ENCODE measurements around the gene SLC22A14.

Gene SLC22A14

DNA sequence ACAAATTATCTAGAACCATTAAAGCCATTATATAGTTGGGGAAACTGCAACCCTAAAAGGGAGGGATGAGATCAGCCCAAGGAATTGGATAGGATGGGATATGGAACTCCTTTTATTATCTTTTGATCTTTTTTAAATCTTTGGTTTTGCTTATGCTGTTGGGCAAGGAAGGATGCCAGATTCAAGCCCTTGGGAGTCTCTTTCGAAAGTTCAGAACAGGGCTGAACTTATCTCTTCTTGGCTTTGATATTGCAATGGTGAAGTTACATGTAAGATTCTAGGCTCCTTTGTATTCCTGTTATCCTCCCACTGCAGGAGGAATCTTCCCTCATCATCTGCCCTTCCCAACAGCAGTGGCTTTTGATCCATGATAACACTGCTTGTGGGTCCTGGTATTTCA lies 26.5 kb upstream of the SLC22A14 start:
- Histone ChIP-seq H2BK120ac (ENCODE audit: low read depth, low read length) (no peak overlapping the region), H3K27me3 (ENCODE audit: insufficient read depth, low read length, poor library complexity) (no peaks in the 10 kb centered on the region), H3K4me2 (ENCODE audit: low read length) (no peak overlapping the region), H3K4ac (ENCODE audit: low read depth, low read length) (no peak overlapping the region), H4K5ac (ENCODE audit: low read length) (no peak overlapping the region), H3K79me2 (ENCODE audit: control insufficient read depth, insufficient read depth, low read length) (no peaks in the 10 kb centered on the region), H2BK5ac (ENCODE audit: low read length) (no peak overlapping the region), H2BK15ac (replicated peaks; ENCODE audit: low read depth) (no peak overlapping the region), H3K36me3 (ENCODE audit: control insufficient read depth, insufficient read depth, low read length) (peaks cover 2% of the 10 kb centered on the region), H3K18ac (ENCODE audit: low read length) (no peak overlapping the region), H3K4me3 (ENCODE audit: low read length) (no peak overlapping the region), H2AK5ac (ENCODE audit: low read length) (no peak overlapping the region), H4K8ac (ENCODE audit: low read depth, low read length) (no peak overlapping the region), H3K79me1 (ENCODE audit: low read length) (no peaks in the 10 kb centered on the region), H3K56ac (ENCODE audit: low read length) (no peak overlapping the region), H3K4me1 (ENCODE audit: control insufficient read depth, low read depth, low read length) (no peaks in the 10 kb centered on the region), H3K27ac (ENCODE audit: low read depth, low read length) (no peak overlapping the region), H3K23ac (ENCODE audit: low read length) (no peak overlapping the region), H3K9ac (ENCODE audit: low read length) (no peak overlapping the region)
- DNase-seq: no peak
- no CpG with 5 or more reads among the region's 1 CpG for WGBS (ENCODE audit: extremely low coverage, insufficient coverage, low lambda C conversion rate)

- no peak overlapping the region for H3K27ac ChIP-seq (ENCODE audit: low read depth, low read length)
- no peak overlapping the region for H3K4me2 ChIP-seq (ENCODE audit: low read length)
- no peak overlapping the region for H2BK5ac ChIP-seq (ENCODE audit: low read length)
- H2BK120ac ChIP-seq (ENCODE audit: low read depth, low read length): no peak overlapping the region
- no peak overlapping the region for H4K5ac ChIP-seq (ENCODE audit: low read length)
- H3K4me1 ChIP-seq (ENCODE audit: control insufficient read depth, low read depth, low read length): no peaks in the 10 kb centered on the region
- no peak overlapping the region for H3K23ac ChIP-seq (ENCODE audit: low read length)
- H3K36me3 ChIP-seq (ENCODE audit: control insufficient read depth, insufficient read depth, low read length): peaks cover 2% of the 10 kb centered on the region
- H3K56ac ChIP-seq (ENCODE audit: low read length): no peak overlapping the region
- no peaks in the 10 kb centered on the region for H3K27me3 ChIP-seq (ENCODE audit: insufficient read depth, low read length, poor library complexity)
- no peak overlapping the region for H4K8ac ChIP-seq (ENCODE audit: low read depth, low read length)
- no peaks in the 10 kb centered on the region for H3K79me1 ChIP-seq (ENCODE audit: low read length)
- no peak overlapping the region for H3K18ac ChIP-seq (ENCODE audit: low read length)
- H2AK5ac ChIP-seq (ENCODE audit: low read length): no peak overlapping the region
- no peak overlapping the region for H3K4ac ChIP-seq (ENCODE audit: low read depth, low read length)
- no peak for DNase-seq
- no peak overlapping the region for H2BK15ac ChIP-seq (replicated peaks; ENCODE audit: low read depth)
- H3K4me3 ChIP-seq (ENCODE audit: low read length): no peak overlapping the region
- H3K9ac ChIP-seq (ENCODE audit: low read length): no peak overlapping the region
- H3K79me2 ChIP-seq (ENCODE audit: control insufficient read depth, insufficient read depth, low read length): no peaks in the 10 kb centered on the region
- no CpG with 5 or more reads among the region's 1 CpG for WGBS (ENCODE audit: extremely low coverage, insufficient coverage, low lambda C conversion rate)
Observed at GRCh38 chr3:38257583-38257982, 24.5 kb upstream of the SLC22A14 start.

- Histone ChIP-seq H3K4me1 (ENCODE audit: control insufficient read depth, low read depth, low read length) (no peaks in the 10 kb centered on the region), H3K79me1 (ENCODE audit: low read length) (no peaks in the 10 kb centered on the region), H4K5ac (ENCODE audit: low read length) (no peak overlapping the region), H2BK15ac (replicated peaks; ENCODE audit: low read depth) (no peak overlapping the region), H3K4me3 (ENCODE audit: low read length) (no peak overlapping the region), H3K36me3 (ENCODE audit: control insufficient read depth, insufficient read depth, low read length) (no peaks in the 10 kb centered on the region), H2BK120ac (ENCODE audit: low read depth, low read length) (no peak overlapping the region), H2AK5ac (ENCODE audit: low read length) (no peak overlapping the region), H4K8ac (ENCODE audit: low read depth, low read length) (no peak overlapping the region), H3K4me2 (ENCODE audit: low read length) (no peak overlapping the region), H3K79me2 (ENCODE audit: control insufficient read depth, insufficient read depth, low read length) (no peaks in the 10 kb centered on the region), H3K18ac (ENCODE audit: low read length) (no peak overlapping the region), H3K27me3 (ENCODE audit: insufficient read depth, low read length, poor library complexity) (no peaks in the 10 kb centered on the region), H2BK5ac (ENCODE audit: low read length) (no peak overlapping the region), H3K9ac (ENCODE audit: low read length) (no peak overlapping the region), H3K27ac (ENCODE audit: low read depth, low read length) (no peak overlapping the region), H3K4ac (ENCODE audit: low read depth, low read length) (no peak overlapping the region), H3K56ac (ENCODE audit: low read length) (no peak overlapping the region), H3K23ac (ENCODE audit: low read length) (no peak overlapping the region)
- DNase-seq: no peak
- no CpG with 5 or more reads among the region's 2 CpGs for WGBS (ENCODE audit: extremely low coverage, insufficient coverage, low lambda C conversion rate)
Observed at GRCh38 chr3:38260474-38260873, 21.6 kb upstream of the SLC22A14 start.

DNA sequence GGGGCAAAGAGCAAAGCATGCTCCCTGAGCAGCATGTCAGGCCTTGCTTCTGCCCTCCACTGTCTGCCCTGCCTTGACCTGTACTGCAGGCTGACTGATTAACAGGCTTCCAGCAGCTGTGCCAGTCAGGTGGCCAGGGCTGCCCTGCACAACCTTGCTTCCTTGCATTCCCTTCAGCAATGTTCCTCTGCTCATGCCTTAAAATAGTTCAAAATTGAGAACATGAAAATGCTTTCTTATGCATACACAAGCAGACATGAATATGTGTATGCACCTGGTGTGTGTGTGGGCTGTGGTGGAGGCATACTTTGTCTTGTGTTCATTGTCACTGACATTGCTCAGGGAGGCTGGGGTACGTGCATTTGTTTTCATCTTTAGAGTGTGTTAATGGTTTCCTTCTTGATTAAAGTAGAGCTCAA lies 17.7 kb upstream of the SLC22A14 start:
- H2AK5ac ChIP-seq (ENCODE audit: low read length): no peak overlapping the region
- no peak overlapping the region for H4K8ac ChIP-seq (ENCODE audit: low read depth, low read length)
- no peaks in the 10 kb centered on the region for H3K79me2 ChIP-seq (ENCODE audit: control insufficient read depth, insufficient read depth, low read length)
- no peak overlapping the region for H4K5ac ChIP-seq (ENCODE audit: low read length)
- H3K4ac ChIP-seq (ENCODE audit: low read depth, low read length): no peak overlapping the region
- H3K18ac ChIP-seq (ENCODE audit: low read length): no peak overlapping the region
- H3K4me2 ChIP-seq (ENCODE audit: low read length): no peak overlapping the region
- no peaks in the 10 kb centered on the region for H3K36me3 ChIP-seq (ENCODE audit: control insufficient read depth, insufficient read depth, low read length)
- H3K27me3 ChIP-seq (ENCODE audit: insufficient read depth, low read length, poor library complexity): no peaks in the 10 kb centered on the region
- no peaks in the 10 kb centered on the region for H3K4me1 ChIP-seq (ENCODE audit: control insufficient read depth, low read depth, low read length)
- no peak overlapping the region for H2BK15ac ChIP-seq (replicated peaks; ENCODE audit: low read depth)
- no peak overlapping the region for H3K27ac ChIP-seq (ENCODE audit: low read depth, low read length)
- no peak overlapping the region for H2BK120ac ChIP-seq (ENCODE audit: low read depth, low read length)
- H3K9ac ChIP-seq (ENCODE audit: low read length): no peak overlapping the region
- H2BK5ac ChIP-seq (ENCODE audit: low read length): no peak overlapping the region
- H3K4me3 ChIP-seq (ENCODE audit: low read length): no peak overlapping the region
- no peaks in the 10 kb centered on the region for H3K79me1 ChIP-seq (ENCODE audit: low read length)
- DNase-seq: no peak
- WGBS (ENCODE audit: extremely low coverage, insufficient coverage, low lambda C conversion rate): no CpG with 5 or more reads among the region's 1 CpG
- H3K56ac ChIP-seq (ENCODE audit: low read length): no peak overlapping the region
- H3K23ac ChIP-seq (ENCODE audit: low read length): no peak overlapping the region

DNA sequence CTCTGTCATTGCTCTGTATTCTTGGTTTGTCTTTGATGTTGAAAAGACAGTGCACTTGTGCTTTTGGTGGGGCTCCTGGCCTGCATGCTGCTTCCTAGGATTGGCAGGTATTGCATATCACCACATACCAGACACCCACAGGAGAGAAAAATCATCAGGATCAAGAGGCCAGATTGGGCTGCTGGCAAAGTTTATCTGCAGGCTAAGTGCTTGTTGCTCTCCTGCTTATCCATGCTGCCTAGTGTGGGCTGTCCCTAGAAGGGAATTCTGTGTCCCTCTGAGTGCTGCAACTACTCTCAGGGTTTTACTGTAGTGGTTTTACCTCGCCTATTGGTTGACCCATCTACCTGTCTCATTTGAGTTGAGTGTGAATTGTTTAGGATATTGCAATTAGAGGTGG lies 17.3 kb upstream of the SLC22A14 start:
- H3K18ac ChIP-seq (ENCODE audit: low read length): no peak overlapping the region
- no peak overlapping the region for H4K8ac ChIP-seq (ENCODE audit: low read depth, low read length)
- H3K4me3 ChIP-seq (ENCODE audit: low read length): no peak overlapping the region
- H3K4ac ChIP-seq (ENCODE audit: low read depth, low read length): no peak overlapping the region
- no peak overlapping the region for H2BK120ac ChIP-seq (ENCODE audit: low read depth, low read length)
- H2AK5ac ChIP-seq (ENCODE audit: low read length): no peak overlapping the region
- no peaks in the 10 kb centered on the region for H3K27me3 ChIP-seq (ENCODE audit: insufficient read depth, low read length, poor library complexity)
- no CpG with 5 or more reads among the region's 1 CpG for WGBS (ENCODE audit: extremely low coverage, insufficient coverage, low lambda C conversion rate)
- no peaks in the 10 kb centered on the region for H3K4me1 ChIP-seq (ENCODE audit: control insufficient read depth, low read depth, low read length)
- no peak overlapping the region for H2BK5ac ChIP-seq (ENCODE audit: low read length)
- no peaks in the 10 kb centered on the region for H3K79me2 ChIP-seq (ENCODE audit: control insufficient read depth, insufficient read depth, low read length)
- no peaks in the 10 kb centered on the region for H3K79me1 ChIP-seq (ENCODE audit: low read length)
- H3K23ac ChIP-seq (ENCODE audit: low read length): no peak overlapping the region
- H4K5ac ChIP-seq (ENCODE audit: low read length): no peak overlapping the region
- DNase-seq: no peak
- no peak overlapping the region for H3K27ac ChIP-seq (ENCODE audit: low read depth, low read length)
- H2BK15ac ChIP-seq (replicated peaks; ENCODE audit: low read depth): no peak overlapping the region
- no peak overlapping the region for H3K9ac ChIP-seq (ENCODE audit: low read length)
- H3K4me2 ChIP-seq (ENCODE audit: low read length): no peak overlapping the region
- no peaks in the 10 kb centered on the region for H3K36me3 ChIP-seq (ENCODE audit: control insufficient read depth, insufficient read depth, low read length)
- no peak overlapping the region for H3K56ac ChIP-seq (ENCODE audit: low read length)

- Histone ChIP-seq H3K4ac (ENCODE audit: low read depth, low read length) (no peak within 1 kb of the TSS), H3K56ac (ENCODE audit: low read length) (no peak within 1 kb of the TSS), H3K27ac (ENCODE audit: low read depth, low read length) (no peak within 1 kb of the TSS), H3K18ac (ENCODE audit: low read length) (no peak within 1 kb of the TSS), H3K36me3 (ENCODE audit: control insufficient read depth, insufficient read depth, low read length) (no peaks in the 10 kb centered on the region), H2BK5ac (ENCODE audit: low read length) (no peak within 1 kb of the TSS), H3K79me2 (ENCODE audit: control insufficient read depth, insufficient read depth, low read length) (no peaks in the 10 kb centered on the region), H3K4me3 (ENCODE audit: low read length) (no peak within 1 kb of the TSS), H2AK5ac (ENCODE audit: low read length) (no peak within 1 kb of the TSS), H3K27me3 (ENCODE audit: insufficient read depth, low read length, poor library complexity) (no peaks in the 10 kb centered on the region), H4K5ac (ENCODE audit: low read length) (no peak within 1 kb of the TSS), H2BK120ac (ENCODE audit: low read depth, low read length) (no peak within 1 kb of the TSS), H3K79me1 (ENCODE audit: low read length) (no peaks in the 10 kb centered on the region), H3K23ac (ENCODE audit: low read length) (no peak within 1 kb of the TSS), H4K8ac (ENCODE audit: low read depth, low read length) (no peak within 1 kb of the TSS), H3K9ac (ENCODE audit: low read length) (no peak within 1 kb of the TSS), H3K4me1 (ENCODE audit: control insufficient read depth, low read depth, low read length) (no peaks in the 10 kb centered on the region), H2BK15ac (replicated peaks; ENCODE audit: low read depth) (no peak within 1 kb of the TSS), H3K4me2 (ENCODE audit: low read length) (no peak within 1 kb of the TSS)
- DNase-seq: no peak
- WGBS (ENCODE audit: extremely low coverage, insufficient coverage, low lambda C conversion rate): no CpG with 5 or more reads among the region's 9 CpGs
Observed at GRCh38 chr3:38265604-38266307, 16.3 kb upstream of the SLC22A14 start, which contains the start of gene SLC22A13. TSS of gene SLC22A13 (plus strand) at chr3:38265812. CDS start at chr3:38265861, 49 bp downstream.

All from mesendoderm (in vitro differentiated cells).